ENCODE data around the gene TMEM156. TPM values are rescaled to one million over a fixed set of nuclear protein-coding genes. Genes with fewer than 3 reads are reported as not detected.
A peak's percentile ranks its signal among the peaks of the same experiment; 100 is the strongest.
"Not testable (repeated sequence)": the region's sequence is repeated elsewhere in the genome, so short reads cannot be mapped to it uniquely, and the experiment has no call there.

Gene TMEM156
- total and polyA plus RNA-seq, 12 donors = 0.10 to 1.1 (median 0.13) TPM; not detected in 7

DNA sequence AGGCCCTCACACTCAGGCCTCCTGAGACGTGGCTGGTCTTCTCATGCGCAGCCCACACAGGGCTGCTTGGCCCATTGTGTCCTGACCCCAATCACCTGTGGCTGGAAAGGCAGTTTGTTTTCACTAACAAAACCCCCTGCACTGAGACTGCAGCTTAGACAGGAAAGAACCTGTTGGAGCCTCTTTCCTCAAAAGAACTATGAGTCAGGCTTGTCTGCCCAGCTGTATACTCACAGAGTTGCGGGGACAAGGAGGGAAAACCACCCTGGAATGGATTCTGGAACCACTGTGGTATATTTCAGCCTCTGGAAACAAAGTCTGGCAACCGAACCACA lies 5.2 kb upstream of the TMEM156 start:
- no peaks in the 10 kb centered on the region for H3K36me3 ChIP-seq
- DNase-seq (no peak), ATAC-seq (no peak)
- H3K4me3 ChIP-seq = no peak overlapping the region
- 79 to 86% methylated on average over 4 of the region's 4 CpGs for WGBS, 2 donors
- H3K4me1 ChIP-seq = peaks cover 0 to 14% (median 4%) of the 10 kb centered on the region in 9 donors
- H3K27me3 ChIP-seq = no peaks in the 10 kb centered on the region
- no peak overlapping the region for H3K27ac ChIP-seq
- TF ChIP-seq, protein P1, sequence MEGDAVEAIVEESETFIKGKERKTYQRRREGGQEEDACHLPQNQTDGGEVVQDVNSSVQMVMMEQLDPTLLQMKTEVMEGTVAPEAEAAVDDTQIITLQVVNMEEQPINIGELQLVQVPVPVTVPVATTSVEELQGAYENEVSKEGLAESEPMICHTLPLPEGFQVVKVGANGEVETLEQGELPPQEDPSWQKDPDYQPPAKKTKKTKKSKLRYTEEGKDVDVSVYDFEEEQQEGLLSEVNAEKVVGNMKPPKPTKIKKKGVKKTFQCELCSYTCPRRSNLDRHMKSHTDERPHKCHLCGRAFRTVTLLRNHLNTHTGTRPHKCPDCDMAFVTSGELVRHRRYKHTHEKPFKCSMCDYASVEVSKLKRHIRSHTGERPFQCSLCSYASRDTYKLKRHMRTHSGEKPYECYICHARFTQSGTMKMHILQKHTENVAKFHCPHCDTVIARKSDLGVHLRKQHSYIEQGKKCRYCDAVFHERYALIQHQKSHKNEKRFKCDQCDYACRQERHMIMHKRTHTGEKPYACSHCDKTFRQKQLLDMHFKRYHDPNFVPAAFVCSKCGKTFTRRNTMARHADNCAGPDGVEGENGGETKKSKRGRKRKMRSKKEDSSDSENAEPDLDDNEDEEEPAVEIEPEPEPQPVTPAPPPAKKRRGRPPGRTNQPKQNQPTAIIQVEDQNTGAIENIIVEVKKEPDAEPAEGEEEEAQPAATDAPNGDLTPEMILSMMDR (IDR thresholded peaks at IDR 0.05) = no peak
- intact Hi-C loops (cut with DNase I) = no loop called here
- no peaks in the 10 kb centered on the region for H3K9me3 ChIP-seq

DNA sequence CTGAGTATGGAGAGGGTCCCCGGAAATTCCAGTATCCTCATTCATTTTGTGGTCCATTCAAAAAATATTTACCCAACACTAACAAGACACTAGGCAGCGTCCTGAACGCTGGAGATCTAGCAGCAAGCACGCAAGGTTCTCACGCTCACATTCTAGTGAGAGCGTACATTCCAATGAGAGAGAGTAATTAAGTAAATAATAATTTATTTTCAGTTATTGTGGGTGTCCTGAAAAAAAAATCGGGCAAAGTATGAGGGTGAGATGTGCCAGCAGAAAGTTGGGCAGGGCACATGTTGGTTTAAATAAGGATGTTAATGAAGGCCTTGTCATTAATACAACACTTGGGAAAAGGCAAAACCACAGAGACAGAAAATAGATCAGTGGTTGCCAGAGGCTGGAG lies 4.0 kb upstream of the TMEM156 start:
- Histone ChIP-seq H3K27me3 (no peaks in the 10 kb centered on the region), H3K36me3 (no peaks in the 10 kb centered on the region), H3K4me3 (no peak overlapping the region), H3K27ac (no peak overlapping the region), H3K9me3 (no peaks in the 10 kb centered on the region), H3K4me1 (peaks cover 0 to 20% (median 0%) of the 10 kb centered on the region in 9 donors)
- ATAC-seq (no peak), DNase-seq (no peak)
- intact Hi-C loops (cut with DNase I) = no loop called here
- WGBS, 2 donors = 92% methylated on average over 7 of the region's 7 CpGs
- TF ChIP-seq, protein P1 (IDR thresholded peaks at IDR 0.05) = no peak

DNA sequence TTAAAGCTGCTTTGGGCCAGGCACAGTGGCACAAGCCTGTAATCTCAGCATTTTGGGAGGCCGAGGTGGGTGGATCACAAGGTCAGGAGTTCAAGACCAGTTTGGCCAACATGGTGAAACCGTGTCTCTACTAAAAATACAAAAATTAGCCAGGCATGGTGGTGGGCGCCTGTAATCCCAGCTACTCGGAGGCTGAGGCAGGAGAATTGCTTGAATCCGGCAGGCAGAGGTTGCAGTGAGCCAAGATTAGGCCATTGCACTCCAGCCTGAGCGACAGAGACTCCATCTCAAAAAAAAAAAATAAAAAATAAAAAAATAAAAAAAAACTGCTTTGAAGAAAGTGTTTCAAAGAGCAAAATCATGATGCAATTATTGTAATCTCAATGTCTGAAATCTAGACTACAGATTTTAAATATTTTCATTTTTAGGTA lies 604 bp downstream of the TMEM156 start:
- DNase-seq; intact Hi-C loops (cut with DNase I); H3K27me3 ChIP-seq; H3K9me3 ChIP-seq; H3K36me3 ChIP-seq; ATAC-seq: not testable (repeated sequence)
- peak overlapping the region in 1 of 10 donors; percentile 46 for H3K4me3 ChIP-seq
- H3K27ac ChIP-seq = peak overlapping the region in 1 of 10 donors; percentile 77
- peaks cover 0 to 29% (median 0%) of the 10 kb centered on the region in 9 donors for H3K4me1 ChIP-seq
- WGBS, 2 donors = 87 to 93% methylated on average over 6 of the region's 6 CpGs

DNA sequence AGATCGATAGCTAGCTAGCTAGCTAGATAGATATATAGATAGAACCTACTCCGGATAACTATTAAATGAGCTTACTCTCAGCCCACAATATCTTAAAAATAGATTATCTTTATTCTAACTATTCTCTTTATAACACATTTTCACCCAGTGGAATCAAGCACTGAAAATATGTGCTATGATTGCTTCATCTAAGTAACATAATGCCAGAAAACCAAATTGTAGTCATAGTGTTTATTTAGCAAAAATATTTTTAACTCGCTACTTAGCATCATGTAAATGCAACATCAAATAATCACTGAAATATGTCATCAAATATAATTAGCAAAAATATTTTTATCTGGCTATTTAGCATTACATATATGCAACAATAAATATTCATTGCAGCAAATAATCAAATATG lies 1.5 kb downstream of the TMEM156 start:
- TF ChIP-seq, protein P1 (IDR thresholded peaks at IDR 0.05) = no peak
- DNase-seq (no peak), ATAC-seq (no peak)
- Histone ChIP-seq H3K27me3 (no peaks in the 10 kb centered on the region), H3K27ac (peak overlapping the region in 1 of 10 donors; percentile 77), H3K36me3 (no peaks in the 10 kb centered on the region), H3K4me1 (peaks cover 0 to 35% (median 0%) of the 10 kb centered on the region in 9 donors), H3K9me3 (no peaks in the 10 kb centered on the region), H3K4me3 (peak overlapping the region in 1 of 10 donors; percentile 46)
- WGBS, 2 donors = 85 to 90% methylated on average over 3 of the region's 3 CpGs
- intact Hi-C loops (cut with DNase I) = no loop called here

DNA sequence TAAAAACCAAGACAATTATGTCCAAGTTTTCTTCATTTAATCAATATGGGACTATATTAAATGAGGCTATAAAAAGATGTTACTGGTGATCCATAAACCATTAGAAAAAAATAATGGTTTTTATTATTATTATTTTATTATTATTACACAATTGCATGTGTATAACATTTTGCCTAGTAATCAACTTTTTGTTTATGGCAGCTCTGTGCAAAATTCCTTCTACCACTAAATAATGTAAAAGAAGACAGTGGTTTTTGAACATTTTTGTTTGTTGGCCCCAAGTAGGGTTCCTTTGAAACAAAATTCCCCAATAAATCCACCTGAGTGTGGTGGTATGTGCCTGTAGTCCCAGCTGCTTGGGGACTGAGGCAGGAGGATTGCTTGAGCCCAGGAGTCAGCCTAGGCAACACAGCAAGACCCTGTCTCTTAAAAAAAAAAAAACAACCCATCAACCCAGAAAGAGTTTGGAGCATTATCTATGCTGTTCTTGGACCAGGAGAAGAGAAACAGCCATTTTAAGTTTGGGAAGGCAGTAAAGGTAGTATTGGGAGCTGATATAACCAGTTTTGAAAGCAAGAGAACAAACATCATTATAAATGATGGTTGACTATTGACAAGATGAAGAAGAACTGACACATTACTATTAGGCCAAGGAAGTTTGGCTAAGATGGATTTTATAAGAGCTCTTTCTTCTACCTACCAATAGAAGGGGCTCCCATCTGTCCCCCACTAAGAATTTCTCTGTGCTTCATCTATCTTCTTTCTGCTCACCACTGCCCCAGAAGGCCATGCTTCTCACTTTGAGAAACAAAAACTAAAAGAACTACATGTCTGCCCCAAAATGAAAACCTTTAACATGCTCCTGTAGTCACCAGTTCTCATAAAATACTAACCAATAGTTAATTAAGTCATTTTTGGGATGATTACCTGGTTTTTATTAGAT lies 2.2 kb downstream of the TMEM156 start:
- Histone ChIP-seq H3K9me3 (no peaks in the 10 kb centered on the region), H3K4me1 (peaks cover 0 to 40% (median 0%) of the 10 kb centered on the region in 9 donors), H3K27ac (peak overlapping the region in 1 of 10 donors; percentile 77), H3K36me3 (no peaks in the 10 kb centered on the region), H3K4me3 (peak overlapping the region in 1 of 10 donors; percentile 46), H3K27me3 (no peaks in the 10 kb centered on the region)
- TF ChIP-seq, protein P1 (IDR thresholded peaks at IDR 0.05) = no peak
- DNase-seq = no peak
- intact Hi-C loops (cut with DNase I) = no loop called here
- ATAC-seq = no peak
